H1 (cell line): ENCODE measurements around the gene DEDD. TPM values are rescaled to one million over a fixed set of nuclear protein-coding genes. Genes with fewer than 3 reads are reported as not detected.

ENCODE experiments used
- CHD7 ChIP-seq: fragments of 300-600 bp; sonication (generic); IDR thresholded peaks from 2 replicates; pipeline ENCODE4 v1.7.1; 2012; ENCODE audit warnings: low read length, moderate library complexity, mild to moderate bottlenecking, inconsistent platforms; ENCODE audit not compliant: insufficient replicate concordance
- EP300 ChIP-seq, 2 experiments: IDR thresholded peaks; 1 replicate in 1 of 2; 2 replicates in 1 of 2; pipeline ENCODE4 v1.6.1; 2011 to 2012; ENCODE audit warnings: low read depth in 2 of 2, low read length in 2 of 2, mild to moderate bottlenecking in 2 of 2, borderline replicate concordance in 1 of 2, inconsistent platforms in 1 of 2, moderate library complexity in 1 of 2
- KDM4A ChIP-seq: IDR thresholded peaks from one replicate; pipeline ENCODE4 v1.7.1; 2012; ENCODE audit warnings: low read depth, mild to moderate bottlenecking, moderate library complexity, low read length, inconsistent platforms; ENCODE audit not compliant: severe bottlenecking
- POLR2AphosphoS5 ChIP-seq: IDR thresholded peaks from 2 replicates; pipeline ENCODE4 v1.6.1; 2011; ENCODE audit warnings: low read depth, low read length
- SIN3A ChIP-seq, 2 experiments: IDR thresholded peaks in 1 of 2; conservative IDR thresholded peaks in 1 of 2; 2 replicates each; pipeline ENCODE4 v1.6.1; 2011 to 2012; ENCODE audit warnings: low read length in 2 of 2, improper control_type of control experiment in 1 of 2, low read depth in 1 of 2, mild to moderate bottlenecking in 1 of 2
- SIX5 ChIP-seq: IDR thresholded peaks from 2 replicates; pipeline ENCODE4 v1.6.1; 2011; ENCODE audit warnings: mild to moderate bottlenecking, low read depth, low read length
- polyA plus RNA-seq, 7 experiments: library from polyadenylated mRNA; depleted of rRNA in 3 of 7; stranded (reverse) in 5 of 7; unstranded in 2 of 7; fragments of >200 nt in 5 of 7; fragments of 200-250 nt in 2 of 7; gene quantifications; 1 replicate in 5 of 7; 2 replicates in 1 of 7; 4 replicates in 1 of 7; pipeline versions ENCODE4 v1.2.1 to v1.2.3, GENCODE V29; 2011 to 2013; ENCODE audit warnings: missing spikeins in 2 of 7, mixed read lengths in 2 of 7
- total RNA-seq: library from RNA; stranded (reverse); fragmentation: NEBNext Ultra II Directional; extraction: Animal tissue kit (Norgen Biotek cat#: 25700); gene quantifications from 2 replicates; pipeline ENCODE4 v1.2.1, GENCODE V29; 2021

The DEDD gene
- total and polyA plus RNA-seq, 2 of the 8 experiments (the other 6 are each of a cell fraction or from before 2014, with no cell fraction given), result 42.6 to 55.9 TPM

- TF ChIP-seq EP300 (IDR thresholded peaks at IDR 0.05; ENCODE audit: borderline replicate concordance in 1 of 2, low read depth in 2 of 2, low read length in 2 of 2) (no peak), KDM4A (no peak), POLR2AphosphoS5 (no peak), SIN3A (conservative IDR thresholded peaks at IDR 0.05 in 1 of 2, IDR thresholded peaks at IDR 0.05 in 1 of 2; ENCODE audit: low read depth in 1 of 2, low read length in 2 of 2) (0 out of 4 replicates have a peak, but pooled peaks of 1 of the 2 experiments have one; percentile 33), CHD7 (no peak), SIX5 (no peak)
These were observed 13.2 kb downstream of the DEDD start (continued) for GRCh38 chr1:161119092-161119903.
